H1 (cell line): ENCODE data around the gene CADM1. TPM values are rescaled to one million over a fixed set of nuclear protein-coding genes. Genes with fewer than 3 reads are reported as not detected.

Source experiments
- CTCF ChIA-PET: fragments of 300-600 bp; sonication (Branson Sonifier 250); formaldehyde crosslinking; loops from one replicate; lab custom pipeline; 2021; ENCODE audit not compliant: partially characterized antibody; lab: Charles Lee
- POLR2A ChIA-PET: fragments of 300-600 bp; sonication (Branson Sonifier 250); formaldehyde crosslinking; loops from one replicate; lab custom pipeline; 2021; ENCODE audit warnings: inconsistent platforms; ENCODE audit not compliant: partially characterized antibody; lab: Charles Lee
- DNase-seq, 2 experiments: peaks; one replicate each; pipeline versions ENCODE4 v3.0.0 to v3.0.0-alpha.2; 2010 to 2022; ENCODE audit warnings: low spot score in 2 of 2, low read depth in 1 of 2, mixed read lengths in 1 of 2
- FAIRE-seq: peaks from 2 replicates; lab custom pipeline; 2011; peaks lifted over from hg19 to GRCh38; lab: Jason Lieb, UNC
- H2AFZ ChIP-seq: 2 replicates; pipeline ENCODE4 v1.8.1; 2012; ENCODE audit warnings: low read length, inconsistent platforms
- H2AK5ac ChIP-seq: 2 replicates; pipeline ENCODE4 v1.6.1; 2013; ENCODE audit warnings: low read depth, low read length
- H2BK120ac ChIP-seq: replicated peaks from 2 replicates; pipeline ENCODE3; 2013; ENCODE audit warnings: low read depth, low read length, inconsistent platforms
- H2BK12ac ChIP-seq: 2 replicates; pipeline ENCODE4 v1.6.1; 2013; ENCODE audit warnings: low read depth, low read length
- H2BK15ac ChIP-seq: 2 replicates; pipeline ENCODE4 v1.6.1; 2013; ENCODE audit warnings: low read length
- H2BK20ac ChIP-seq: 2 replicates; pipeline ENCODE4 v1.6.1; 2013; ENCODE audit warnings: low read length
- H2BK5ac ChIP-seq: 2 replicates; pipeline ENCODE4 v1.6.1; 2013; ENCODE audit warnings: low read depth, low read length
- H3K14ac ChIP-seq: 2 replicates; pipeline ENCODE4 v1.6.1; 2013; ENCODE audit warnings: inconsistent platforms; ENCODE audit not compliant: insufficient read length
- H3K18ac ChIP-seq: 2 replicates; pipeline ENCODE4 v1.6.1; 2013; ENCODE audit warnings: low read length; ENCODE audit errors: extremely low read depth
- H3K23ac ChIP-seq: 2 replicates; pipeline ENCODE4 v1.6.1; 2013; ENCODE audit warnings: inconsistent platforms; ENCODE audit not compliant: insufficient read length
- H3K23me2 ChIP-seq: 2 replicates; pipeline ENCODE4 v1.6.1; 2013; ENCODE audit warnings: low read depth, low read length
- H3K27ac ChIP-seq: 2 replicates; pipeline ENCODE4 v1.6.1; 2011; ENCODE audit warnings: low read depth, low read length, inconsistent platforms
- H3K27me3 ChIP-seq, 4 experiments: replicated peaks in 1 of 4; 1 replicate in 1 of 4; 2 replicates in 3 of 4; pipeline versions ENCODE4 v1.6.1 to v1.8.1; 2011 to 2013; ENCODE audit warnings: low read length in 3 of 4, mild to moderate bottlenecking in 3 of 4, inconsistent platforms in 2 of 4, mixed read lengths in 2 of 4, moderate library complexity in 1 of 4; ENCODE audit not compliant: control insufficient read depth in 3 of 4, insufficient read depth in 3 of 4; ENCODE audit errors: extremely low read depth in 1 of 4
- H3K36me3 ChIP-seq, 4 experiments: 2 replicates each; pipeline versions ENCODE4 v1.6.1 to v1.8.1; 2011 to 2013; ENCODE audit warnings: mild to moderate bottlenecking in 4 of 4, low read length in 3 of 4, moderate library complexity in 2 of 4, control low read depth in 1 of 4, inconsistent platforms in 1 of 4; ENCODE audit not compliant: insufficient read depth in 4 of 4, control insufficient read depth in 2 of 4
- H3K4ac ChIP-seq: replicated peaks from 2 replicates; pipeline ENCODE3; 2013; ENCODE audit warnings: low read length, low read depth, mixed read lengths, inconsistent platforms; ENCODE audit not compliant: insufficient read length
- H3K4me1 ChIP-seq, 4 experiments: replicated peaks in 1 of 4; 1 replicate in 1 of 4; 2 replicates in 3 of 4; pipeline versions ENCODE4 v1.6.1 to v1.8.1; 2011 to 2013; ENCODE audit warnings: low read length in 3 of 4, inconsistent platforms in 2 of 4, mixed read lengths in 1 of 4; ENCODE audit not compliant: insufficient read depth in 4 of 4, control insufficient read depth in 3 of 4
- H3K4me2 ChIP-seq, 2 experiments: 2 replicates each; pipeline versions ENCODE4 v1.6.1 to v1.8.1; 2011 to 2013; ENCODE audit warnings: low read depth in 2 of 2, low read length in 2 of 2, control low read depth in 1 of 2, inconsistent platforms in 1 of 2, mild to moderate bottlenecking in 1 of 2; ENCODE audit not compliant: insufficient read depth in 1 of 2
- H3K4me3 ChIP-seq, 4 experiments: fragments of 200-600, 300-600 bp in 1 of 4; sonication (generic), shearing (Covaris generic), sonication (Bioruptor Twin) in 1 of 4; 2 replicates each; pipeline versions ENCODE4 v1.5.1 to v1.8.1; 2011 to 2016; ENCODE audit warnings: low read length in 4 of 4, low read depth in 3 of 4, control low read depth in 2 of 4, inconsistent platforms in 2 of 4, mild to moderate bottlenecking in 2 of 4, mixed read lengths in 1 of 4, moderate library complexity in 1 of 4; ENCODE audit not compliant: insufficient read depth in 2 of 4; ENCODE audit errors: extremely low read depth in 1 of 4
- H3K56ac ChIP-seq: replicated peaks from 2 replicates; pipeline ENCODE3; 2013; ENCODE audit warnings: low read depth, mild to moderate bottlenecking, mixed read lengths, low read length, inconsistent platforms; ENCODE audit not compliant: insufficient read length
- H3K79me1 ChIP-seq: 2 replicates; pipeline ENCODE4 v1.6.1; 2013; ENCODE audit warnings: low read depth, low read length, control low read depth
- H3K79me2 ChIP-seq, 2 experiments: 2 replicates each; pipeline versions ENCODE4 v1.6.1 to v1.8.1; 2012 to 2013; ENCODE audit warnings: low read length in 2 of 2, mild to moderate bottlenecking in 2 of 2, inconsistent platforms in 1 of 2; ENCODE audit not compliant: insufficient read depth in 2 of 2, control insufficient read depth in 1 of 2
- H3K9ac ChIP-seq, 4 experiments: replicated peaks in 1 of 4; 1 replicate in 1 of 4; 2 replicates in 3 of 4; pipeline versions ENCODE4 v1.6.1 to v1.8.1; 2011 to 2013; ENCODE audit warnings: low read depth in 3 of 4, low read length in 3 of 4, control low read depth in 2 of 4, mild to moderate bottlenecking in 2 of 4, moderate library complexity in 2 of 4, inconsistent platforms in 1 of 4; ENCODE audit errors: extremely low read depth in 1 of 4
- H3K9me3 ChIP-seq, 2 experiments: 2 replicates each; pipeline versions ENCODE4 v1.6.1 to v1.8.1; 2012 to 2013; ENCODE audit warnings: mild to moderate bottlenecking in 2 of 2, moderate library complexity in 2 of 2, control low read depth in 1 of 2, inconsistent platforms in 1 of 2, low read depth in 1 of 2, low read length in 1 of 2, mixed read lengths in 1 of 2; ENCODE audit not compliant: insufficient read depth in 2 of 2
- H4K20me1 ChIP-seq, 2 experiments: replicated peaks in 1 of 2; 2 replicates each; pipeline versions ENCODE3 to v1.8.1; 2011 to 2013; ENCODE audit warnings: inconsistent platforms in 2 of 2, low read length in 2 of 2, mild to moderate bottlenecking in 1 of 2; ENCODE audit not compliant: insufficient read depth in 2 of 2, control insufficient read depth in 1 of 2
- H4K5ac ChIP-seq: 2 replicates; pipeline ENCODE4 v1.6.1; 2013; ENCODE audit warnings: low read length, low read depth, mixed read lengths, inconsistent platforms; ENCODE audit not compliant: insufficient read length
- H4K8ac ChIP-seq: 2 replicates; pipeline ENCODE4 v1.8.0; 2013; ENCODE audit warnings: mild to moderate bottlenecking, moderate library complexity, low read length, inconsistent platforms; ENCODE audit not compliant: insufficient read depth; ENCODE audit errors: extremely low read depth
- H4K91ac ChIP-seq: replicated peaks from 2 replicates; pipeline ENCODE3; 2013; ENCODE audit warnings: low read length, mixed read lengths, inconsistent platforms; ENCODE audit not compliant: insufficient read length
- KDM5A ChIP-seq: fragments of 200-600 bp; IDR thresholded peaks from 2 replicates; pipeline ENCODE4 v1.7.1; 2012; ENCODE audit warnings: mild to moderate bottlenecking, low read length, inconsistent platforms, mixed read lengths
- WGBS, 2 experiments: shearing (Covaris generic) in 1 of 2; methylation state at CpG; one replicate each; pipeline versions ENCODE4 v1.1.6 to v1.1.7; 2013 to 2015; ENCODE audit warnings: low lambda C conversion rate in 2 of 2, mixed read lengths in 2 of 2, inconsistent platforms in 1 of 2, low coverage in 1 of 2, missing lambda C conversion rate in 1 of 2; ENCODE audit not compliant: insufficient replicate concordance in 2 of 2, insufficient coverage in 1 of 2, insufficient read length in 1 of 2; ENCODE audit errors: extremely low coverage in 1 of 2, missing lambda C conversion rate in 1 of 2; 5-methylcytosine and 5-hydroxymethylcytosine counted together
- polyA plus RNA-seq, 7 experiments: library from polyadenylated mRNA; depleted of rRNA in 3 of 7; stranded (reverse) in 5 of 7; unstranded in 2 of 7; fragments of >200 nt in 5 of 7; fragments of 200-250 nt in 2 of 7; gene quantifications; 1 replicate in 5 of 7; 2 replicates in 1 of 7; 4 replicates in 1 of 7; pipeline versions ENCODE4 v1.2.1 to v1.2.3, GENCODE V29; 2011 to 2013; ENCODE audit warnings: missing spikeins in 2 of 7, mixed read lengths in 2 of 7
- total RNA-seq: library from RNA; stranded (reverse); fragmentation: NEBNext Ultra II Directional; extraction: Animal tissue kit (Norgen Biotek cat#: 25700); gene quantifications from 2 replicates; pipeline ENCODE4 v1.2.1, GENCODE V29; 2021
- TF ChIP-seq, protein P1 (sequence below): IDR thresholded peaks from 2 replicates; pipeline ENCODE4 v1.6.1; 2012; ENCODE audit warnings: inconsistent platforms

CADM1 gene
- total and polyA plus RNA-seq, 2 of the 8 experiments (the other 6 are each of a cell fraction or from before 2014, with no cell fraction given) = 8.3 to 25.3 TPM

DNA sequence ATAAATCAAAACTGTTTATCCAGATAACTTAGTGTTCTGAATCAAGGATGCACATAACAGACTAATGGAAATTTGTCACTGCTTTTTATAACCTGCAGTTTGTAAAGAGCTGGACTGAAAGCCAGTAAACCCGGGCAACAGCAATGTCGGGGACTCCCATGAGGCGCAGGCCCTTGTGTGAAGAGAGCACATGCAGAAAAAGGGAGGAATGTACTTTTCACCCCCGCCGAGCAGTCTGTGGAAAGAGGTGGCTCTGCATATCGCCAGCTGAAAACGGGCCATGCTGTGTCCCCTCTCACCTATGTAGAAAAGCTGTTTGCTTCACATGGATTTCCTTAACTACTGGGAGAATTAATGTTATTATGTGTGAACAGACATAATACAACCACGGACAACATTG is 291.2 kb downstream of the CADM1 start:
- H3K4me3 ChIP-seq = no peak overlapping the region
- no peak overlapping the region for H3K27ac ChIP-seq
- H3K4me2 ChIP-seq = no peak overlapping the region
- H3K79me1 ChIP-seq = no peaks in the 10 kb centered on the region
- FAIRE-seq (no peak), DNase-seq (no peak)
- H3K27me3 ChIP-seq = no peaks in the 10 kb centered on the region
- no peak overlapping the region for H3K23ac ChIP-seq
- peaks cover 0 to 4% (median 1%) of the 10 kb centered on the region in 4 experiments; a peak in 3 of 7 replicates for H3K4me1 ChIP-seq
- TF ChIP-seq, protein P1, sequence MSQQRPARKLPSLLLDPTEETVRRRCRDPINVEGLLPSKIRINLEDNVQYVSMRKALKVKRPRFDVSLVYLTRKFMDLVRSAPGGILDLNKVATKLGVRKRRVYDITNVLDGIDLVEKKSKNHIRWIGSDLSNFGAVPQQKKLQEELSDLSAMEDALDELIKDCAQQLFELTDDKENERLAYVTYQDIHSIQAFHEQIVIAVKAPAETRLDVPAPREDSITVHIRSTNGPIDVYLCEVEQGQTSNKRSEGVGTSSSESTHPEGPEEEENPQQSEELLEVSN = peak; percentile 28; the same call in 1 of the 2 replicates
- no peak for TF ChIP-seq KDM5A
- WGBS, 2 experiments = 75% methylated on average over 8 of the region's 8 CpGs; no CpG with 5 or more reads in 1 of the 2 experiments
- H3K79me2 ChIP-seq = no peaks in the 10 kb centered on the region
- H4K5ac ChIP-seq = no peak overlapping the region
- ChIA-PET POLR2A (interaction anchor here (0.7 kb wide), 1 partner anchor 10 kb away, joined by 3 read pairs; no protein-coding TSS in a partner anchor), CTCF (interaction anchor here (0.5 to 0.8 kb wide), 4 partner anchors 103 to 832 kb away, joined by 3 to 4 read pairs (median 3); no protein-coding TSS in a partner anchor)
- H3K23me2 ChIP-seq = no peaks in the 10 kb centered on the region
- no peak overlapping the region for H2BK15ac ChIP-seq
- H2AK5ac ChIP-seq = no peak overlapping the region
- peak overlapping the region in 1 of 4 experiments; percentile 8; a peak in 2 of 7 replicates for H3K9ac ChIP-seq
- no peak overlapping the region for H2BK120ac ChIP-seq
- H3K4ac ChIP-seq = no peak overlapping the region
- H2BK20ac ChIP-seq = no peak overlapping the region
- H3K36me3 ChIP-seq = no peaks in the 10 kb centered on the region; a peak in 1 of 8 replicates
- no peaks in the 10 kb centered on the region for H3K9me3 ChIP-seq
- no peak overlapping the region for H4K91ac ChIP-seq
- no peak overlapping the region for H3K56ac ChIP-seq
- no peak overlapping the region for H3K18ac ChIP-seq
- no peak overlapping the region for H2BK5ac ChIP-seq
- H4K20me1 ChIP-seq = no peaks in the 10 kb centered on the region
- no peak overlapping the region for H4K8ac ChIP-seq
- no peak overlapping the region for H2AFZ ChIP-seq
- H2BK12ac ChIP-seq = no peak overlapping the region
- no peak overlapping the region for H3K14ac ChIP-seq
